GM12864 (cell line): ENCODE data around the gene OPRL1.

ENCODE experiments used
- DNase-seq: peaks from one replicate; pipeline ENCODE4 v3.0.0-alpha.2; 2011; ENCODE audit warnings: low read depth
- H3K4me3 ChIP-seq: 2 replicates; pipeline ENCODE4 v1.5.1; 2011; ENCODE audit warnings: mild to moderate bottlenecking, low read depth, low read length, control low read depth
- TF ChIP-seq, protein P1 (sequence below): IDR thresholded peaks from 2 replicates; pipeline ENCODE4 v1.5.1; 2011; ENCODE audit warnings: low read depth, mild to moderate bottlenecking, moderate library complexity, low read length, control low read depth, inconsistent platforms; ENCODE audit errors: missing control alignments

OPRL1 gene

DNA sequence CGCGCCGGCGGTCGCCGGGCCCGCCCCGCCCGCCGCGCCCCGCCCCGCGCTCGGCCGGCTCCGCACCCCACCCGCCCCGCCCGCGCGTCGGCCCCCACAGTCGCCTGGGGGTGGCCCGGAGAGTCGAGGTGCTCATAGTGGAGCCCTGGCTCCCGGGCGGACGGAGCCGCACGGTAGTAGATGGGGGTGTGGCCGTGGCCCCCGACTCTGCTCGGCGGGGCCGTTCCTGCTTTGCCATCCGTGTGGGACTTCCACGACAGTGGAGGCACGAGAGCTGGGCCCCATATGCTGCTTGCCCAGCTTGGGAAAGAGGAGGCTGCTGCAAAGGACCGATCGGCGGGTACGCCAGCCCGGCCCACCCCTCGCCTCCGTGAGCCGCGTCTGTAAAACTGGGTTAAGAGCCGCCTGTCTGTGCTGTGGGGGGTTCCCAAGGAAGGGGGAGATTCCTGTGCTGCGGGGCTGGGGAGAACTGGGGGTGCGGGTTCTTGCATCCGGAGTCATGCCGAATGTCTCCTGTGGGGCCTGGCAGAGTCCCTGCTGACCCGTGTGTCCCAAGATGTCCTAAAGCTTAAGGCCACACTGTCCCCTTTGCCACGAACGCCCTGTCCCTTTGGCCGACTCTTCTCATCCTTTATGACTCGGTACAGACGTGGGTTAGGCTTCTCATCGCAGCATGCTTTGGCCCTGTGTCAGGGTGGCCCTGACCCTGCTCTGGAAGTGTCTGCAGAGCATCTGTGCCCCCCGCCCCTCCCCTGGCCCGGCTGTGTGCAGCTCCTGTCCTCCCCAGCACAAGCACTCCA lies at the start of gene OPRL1:
OPRL1 (plus strand) TSS at position 70 of the 800 bp plus-strand sequence. CDS start 12,639 bp downstream, outside the sequence.
- no peak for DNase-seq
- H3K4me3 ChIP-seq, result peak within 1 kb of the TSS; percentile 92
- TF ChIP-seq, protein P1, sequence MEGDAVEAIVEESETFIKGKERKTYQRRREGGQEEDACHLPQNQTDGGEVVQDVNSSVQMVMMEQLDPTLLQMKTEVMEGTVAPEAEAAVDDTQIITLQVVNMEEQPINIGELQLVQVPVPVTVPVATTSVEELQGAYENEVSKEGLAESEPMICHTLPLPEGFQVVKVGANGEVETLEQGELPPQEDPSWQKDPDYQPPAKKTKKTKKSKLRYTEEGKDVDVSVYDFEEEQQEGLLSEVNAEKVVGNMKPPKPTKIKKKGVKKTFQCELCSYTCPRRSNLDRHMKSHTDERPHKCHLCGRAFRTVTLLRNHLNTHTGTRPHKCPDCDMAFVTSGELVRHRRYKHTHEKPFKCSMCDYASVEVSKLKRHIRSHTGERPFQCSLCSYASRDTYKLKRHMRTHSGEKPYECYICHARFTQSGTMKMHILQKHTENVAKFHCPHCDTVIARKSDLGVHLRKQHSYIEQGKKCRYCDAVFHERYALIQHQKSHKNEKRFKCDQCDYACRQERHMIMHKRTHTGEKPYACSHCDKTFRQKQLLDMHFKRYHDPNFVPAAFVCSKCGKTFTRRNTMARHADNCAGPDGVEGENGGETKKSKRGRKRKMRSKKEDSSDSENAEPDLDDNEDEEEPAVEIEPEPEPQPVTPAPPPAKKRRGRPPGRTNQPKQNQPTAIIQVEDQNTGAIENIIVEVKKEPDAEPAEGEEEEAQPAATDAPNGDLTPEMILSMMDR, result no peak

DNA sequence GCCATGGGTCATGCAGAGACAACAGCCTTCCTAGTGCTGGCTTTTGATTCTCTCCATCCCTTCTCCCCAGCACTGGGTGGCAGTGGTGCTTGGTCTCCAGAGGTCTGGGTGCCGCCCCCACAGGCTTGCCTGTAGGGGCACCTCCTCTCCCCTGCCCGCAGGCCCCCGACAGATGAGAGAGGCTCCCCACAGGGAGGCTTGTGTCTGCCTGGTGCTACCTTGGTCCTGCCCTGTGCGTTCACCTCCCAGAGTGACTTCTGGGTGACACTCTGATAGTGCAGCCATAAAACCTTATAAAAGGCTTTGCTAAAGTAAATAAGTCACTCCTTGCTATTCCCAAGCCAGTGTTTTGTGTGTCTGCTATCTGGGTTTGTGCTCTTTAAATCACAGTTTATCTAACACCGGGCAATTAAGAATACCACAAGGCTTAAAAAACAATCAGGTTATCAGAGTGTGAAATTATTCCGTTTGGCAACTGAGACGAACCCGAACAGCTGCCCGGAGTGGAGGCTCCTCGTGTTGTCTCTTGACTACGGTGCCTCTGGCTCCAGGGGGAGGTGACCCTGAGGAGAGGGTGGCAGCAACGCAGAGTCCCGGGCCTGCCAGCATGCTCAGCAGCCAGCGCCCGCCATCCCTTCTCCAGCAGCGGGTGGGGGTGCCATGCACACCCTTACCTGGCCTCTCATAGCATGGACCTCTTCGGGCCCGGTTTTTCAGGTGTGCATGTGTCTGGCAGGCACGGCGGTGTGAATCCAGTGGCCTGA lies 49.3 kb upstream of the OPRL1 start:
- no peak overlapping the region for H3K4me3 ChIP-seq
- no peak for DNase-seq
- TF ChIP-seq, protein P1, result no peak

DNA sequence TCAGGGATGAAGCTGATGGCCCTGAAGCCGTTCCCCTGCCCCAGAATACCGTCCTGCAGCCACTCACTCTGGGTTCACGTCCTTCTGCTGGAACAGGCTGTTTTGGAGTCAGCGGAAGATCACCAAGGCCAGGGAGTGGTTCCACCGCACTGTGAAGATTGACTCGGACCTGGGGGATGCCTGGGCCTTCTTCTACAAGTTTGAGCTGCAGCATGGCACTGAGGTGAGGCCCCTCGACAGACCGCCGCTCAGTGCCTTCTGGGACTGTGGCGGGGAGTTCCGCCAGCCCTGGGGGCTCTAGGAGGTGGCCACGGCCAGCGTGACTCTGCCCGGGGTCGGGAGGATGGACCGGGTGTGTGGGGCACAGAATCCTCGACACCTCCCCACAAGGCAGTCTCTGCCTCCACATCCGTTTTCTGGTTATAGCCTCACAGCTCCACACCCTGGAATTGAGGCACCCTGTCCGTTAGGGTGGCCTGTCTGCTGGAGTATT lies 48.0 kb upstream of the OPRL1 start:
- DNase-seq, result no peak
- TF ChIP-seq, protein P1, result no peak
- no peak overlapping the region for H3K4me3 ChIP-seq

DNA sequence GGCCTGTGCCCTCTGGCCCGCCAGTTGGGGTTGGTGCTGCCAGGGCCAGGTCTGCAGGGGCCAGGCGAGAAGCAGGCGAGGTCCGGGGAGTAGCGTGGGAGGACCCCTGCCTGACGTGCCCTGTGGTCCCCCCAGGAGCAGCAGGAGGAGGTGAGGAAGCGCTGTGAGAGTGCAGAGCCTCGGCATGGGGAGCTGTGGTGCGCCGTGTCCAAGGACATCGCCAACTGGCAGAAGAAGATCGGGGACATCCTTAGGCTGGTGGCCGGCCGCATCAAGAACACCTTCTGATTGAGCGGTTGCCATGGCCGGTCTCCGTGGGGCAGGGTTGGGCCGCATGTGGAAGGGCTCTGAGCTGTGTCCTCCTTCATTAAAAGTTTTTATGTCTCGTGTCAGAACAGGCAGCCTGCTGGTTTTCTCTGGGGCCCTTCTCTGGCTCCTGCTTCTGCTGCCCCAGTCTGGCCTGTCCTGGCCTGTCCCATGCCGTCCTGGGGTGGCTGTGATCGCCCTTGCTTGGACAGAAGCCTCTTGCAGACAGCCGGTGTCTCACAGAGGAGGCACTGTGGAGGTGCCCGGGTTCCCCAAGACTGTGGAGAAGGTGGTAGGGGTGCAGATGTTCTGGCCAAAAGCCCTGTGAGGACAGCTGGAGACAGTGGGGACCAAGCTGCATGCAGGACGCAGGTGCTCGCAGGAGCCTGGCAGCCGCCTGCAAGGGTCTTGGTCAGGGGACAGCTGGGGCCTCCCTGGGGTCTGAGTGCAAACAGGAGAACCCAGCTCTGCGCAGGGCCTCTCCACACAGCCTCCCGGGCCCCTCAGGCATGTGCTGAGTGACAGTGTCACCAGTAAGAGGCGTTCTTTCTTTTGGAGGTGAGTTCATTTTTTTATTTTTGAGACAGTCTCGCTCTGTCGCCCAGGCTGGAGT lies 46.9 kb upstream of the OPRL1 start:
- DNase-seq, result no peak
- no peak overlapping the region for H3K4me3 ChIP-seq
- TF ChIP-seq, protein P1, result no peak

DNA sequence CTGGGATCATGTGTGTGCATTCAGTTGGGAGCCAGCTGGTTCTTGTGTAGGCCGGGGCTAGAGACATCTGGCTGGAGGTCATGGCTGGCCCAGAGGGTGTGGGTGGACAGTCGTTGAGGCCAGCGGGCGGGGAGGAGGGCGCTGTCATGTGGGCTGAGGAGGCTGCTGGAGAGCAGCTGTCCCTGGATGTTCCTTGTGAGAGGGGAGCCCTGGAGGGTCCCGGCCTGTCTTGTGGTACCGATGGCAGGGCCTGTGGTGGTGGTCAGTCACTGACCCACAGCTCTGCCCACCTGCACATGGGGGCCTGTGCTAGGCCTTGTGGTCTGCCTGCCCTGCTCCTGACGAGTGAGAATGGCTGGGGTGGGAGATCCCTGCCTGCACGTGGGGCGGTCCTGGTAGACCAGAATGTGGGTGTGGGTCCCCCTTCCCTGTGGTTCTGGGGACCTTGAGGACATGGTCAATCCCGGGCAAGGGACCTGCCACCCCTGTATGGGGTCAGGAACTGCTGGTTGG lies 45.8 kb upstream of the OPRL1 start:
- H3K4me3 ChIP-seq, result no peak overlapping the region
- TF ChIP-seq, protein P1, result no peak
- no peak for DNase-seq
